ENCODE data around the gene COPB1. TPM values are rescaled to one million over a fixed set of nuclear protein-coding genes. Genes with fewer than 3 reads are reported as not detected.

Gene COPB1
- total RNA-seq, 1 experiment from 2014 or later = 94.6 TPM

- no peak for DNase-seq (ENCODE audit: low spot score)
- peak overlapping the region; percentile 94 for H3K27ac ChIP-seq (ENCODE audit: low read depth, low read length, poor library complexity, severe bottlenecking)
- ChIA-PET CTCF (no interaction called here), POLR2A (ENCODE audit: low non-redundant PET) (no interaction called here)
- intact Hi-C loops (cut with micrococcal nuclease; ENCODE audit: unreplicated experiment) = no loop called here
- H3K4me3 ChIP-seq (ENCODE audit: low read depth, low read length, poor library complexity, severe bottlenecking) = peak overlapping the region; percentile 76
- no TSS peak for BruUV-seq (replicated peaks)
- no peaks in the 10 kb centered on the region for H3K9me3 ChIP-seq (ENCODE audit: low read depth, low read length, poor library complexity, severe bottlenecking)
- no peaks in the 10 kb centered on the region for H3K27me3 ChIP-seq (replicated peaks; ENCODE audit: insufficient read depth, low read depth, low read length, poor library complexity)
- peaks cover 36% of the 10 kb centered on the region for H3K36me3 ChIP-seq (ENCODE audit: insufficient read depth, low read length, poor library complexity, severe bottlenecking)
- peaks cover 8% of the 10 kb centered on the region for H3K4me1 ChIP-seq (ENCODE audit: insufficient read depth, low read length, poor library complexity, severe bottlenecking)
- TF ChIP-seq EZH2 (IDR thresholded peaks at IDR 0.05; ENCODE audit: borderline replicate concordance, low read depth, low read length, poor library complexity, severe bottlenecking) (no peak), CTCF (conservative IDR thresholded peaks at IDR 0.05; ENCODE audit: low read depth, low read length) (no peak)
Observed at GRCh38 chr11:14519597-14519916, 19.9 kb upstream of the COPB1 start.

- TF ChIP-seq CTCF (conservative IDR thresholded peaks at IDR 0.05; ENCODE audit: low read depth, low read length) (no peak), EZH2 (IDR thresholded peaks at IDR 0.05; ENCODE audit: borderline replicate concordance, low read depth, low read length, poor library complexity, severe bottlenecking) (no peak)
- DNase-seq (ENCODE audit: low spot score) = no peak
- BruUV-seq (replicated peaks) = no TSS peak
- ChIA-PET POLR2A (ENCODE audit: low non-redundant PET) (no interaction called here), CTCF (no interaction called here)
- H3K36me3 ChIP-seq (ENCODE audit: insufficient read depth, low read length, poor library complexity, severe bottlenecking) = peaks cover 44% of the 10 kb centered on the region
- H3K4me3 ChIP-seq (ENCODE audit: low read depth, low read length, poor library complexity, severe bottlenecking) = peak overlapping the region; percentile 76
- intact Hi-C loops (cut with micrococcal nuclease; ENCODE audit: unreplicated experiment) = no loop called here
- H3K9me3 ChIP-seq (ENCODE audit: low read depth, low read length, poor library complexity, severe bottlenecking) = no peaks in the 10 kb centered on the region
- peak overlapping the region; percentile 94 for H3K27ac ChIP-seq (ENCODE audit: low read depth, low read length, poor library complexity, severe bottlenecking)
- no peaks in the 10 kb centered on the region for H3K27me3 ChIP-seq (replicated peaks; ENCODE audit: insufficient read depth, low read depth, low read length, poor library complexity)
- H3K4me1 ChIP-seq (ENCODE audit: insufficient read depth, low read length, poor library complexity, severe bottlenecking) = peaks cover 8% of the 10 kb centered on the region
Observed at GRCh38 chr11:14518820-14519219, 19.2 kb upstream of the COPB1 start.

- ChIA-PET POLR2A (ENCODE audit: low non-redundant PET) (no interaction called here), CTCF (no interaction called here)
- Histone ChIP-seq H3K27ac (ENCODE audit: low read depth, low read length, poor library complexity, severe bottlenecking) (no peak overlapping the region), H3K36me3 (ENCODE audit: insufficient read depth, low read length, poor library complexity, severe bottlenecking) (peaks cover 90% of the 10 kb centered on the region), H3K4me3 (ENCODE audit: low read depth, low read length, poor library complexity, severe bottlenecking) (no peak overlapping the region), H3K27me3 (replicated peaks; ENCODE audit: insufficient read depth, low read depth, low read length, poor library complexity) (no peaks in the 10 kb centered on the region), H3K9me3 (ENCODE audit: low read depth, low read length, poor library complexity, severe bottlenecking) (no peaks in the 10 kb centered on the region), H3K4me1 (ENCODE audit: insufficient read depth, low read length, poor library complexity, severe bottlenecking) (peaks cover 6% of the 10 kb centered on the region)
- intact Hi-C loops (cut with micrococcal nuclease; ENCODE audit: unreplicated experiment) = no loop called here
- no peak for DNase-seq (ENCODE audit: low spot score)
- BruUV-seq (replicated peaks) = no TSS peak
- TF ChIP-seq EZH2 (IDR thresholded peaks at IDR 0.05; ENCODE audit: borderline replicate concordance, low read depth, low read length, poor library complexity, severe bottlenecking) (no peak), CTCF (conservative IDR thresholded peaks at IDR 0.05; ENCODE audit: low read depth, low read length) (no peak)
Observed at GRCh38 chr11:14513800-14514199, 14.2 kb upstream of the COPB1 start.
